ENCODE results near the gene MACO1. TPM values are rescaled to one million over a fixed set of nuclear protein-coding genes. Genes with fewer than 3 reads are reported as not detected.
A peak's percentile ranks its signal among the peaks of the same experiment; 100 is the strongest.
"Not testable (repeated sequence)": the region's sequence is repeated elsewhere in the genome, so short reads cannot be mapped to it uniquely, and the experiment has no call there.

Gene MACO1
- total RNA-seq, 2 experiments from 2014 or later: 17.1 to 18.0 TPM

GRCh38 chr1:25443030-25443699, 12.5 kb downstream of the MACO1 start:
- intact Hi-C loops (cut with micrococcal nuclease): no loop called here
- ChIA-PET POLR2A (interaction anchor here (0.6 to 1.1 kb wide), 2 partner anchors 13 to 21 kb away, joined by 3 to 4 read pairs; no protein-coding TSS in a partner anchor), CTCF (interaction anchor here (1.8 kb wide), 1 partner anchor 15 kb away, joined by 4 read pairs; no protein-coding TSS in a partner anchor)
- ATAC-seq (peak; percentile 34), DNase-seq (no peak)
- Mint-ChIP-seq H3K36me3 (ENCODE audit: low read depth) (peaks cover 5% of the 10 kb centered on the region), H3K9me3 (no peaks in the 10 kb centered on the region), H3K4me1 (ENCODE audit: low read depth) (peaks cover 38% of the 10 kb centered on the region), H3K4me3 (no peak overlapping the region), H3K27me3 (no peaks in the 10 kb centered on the region), H3K27ac (no peak overlapping the region)
- TF ChIP-seq, protein P1, sequence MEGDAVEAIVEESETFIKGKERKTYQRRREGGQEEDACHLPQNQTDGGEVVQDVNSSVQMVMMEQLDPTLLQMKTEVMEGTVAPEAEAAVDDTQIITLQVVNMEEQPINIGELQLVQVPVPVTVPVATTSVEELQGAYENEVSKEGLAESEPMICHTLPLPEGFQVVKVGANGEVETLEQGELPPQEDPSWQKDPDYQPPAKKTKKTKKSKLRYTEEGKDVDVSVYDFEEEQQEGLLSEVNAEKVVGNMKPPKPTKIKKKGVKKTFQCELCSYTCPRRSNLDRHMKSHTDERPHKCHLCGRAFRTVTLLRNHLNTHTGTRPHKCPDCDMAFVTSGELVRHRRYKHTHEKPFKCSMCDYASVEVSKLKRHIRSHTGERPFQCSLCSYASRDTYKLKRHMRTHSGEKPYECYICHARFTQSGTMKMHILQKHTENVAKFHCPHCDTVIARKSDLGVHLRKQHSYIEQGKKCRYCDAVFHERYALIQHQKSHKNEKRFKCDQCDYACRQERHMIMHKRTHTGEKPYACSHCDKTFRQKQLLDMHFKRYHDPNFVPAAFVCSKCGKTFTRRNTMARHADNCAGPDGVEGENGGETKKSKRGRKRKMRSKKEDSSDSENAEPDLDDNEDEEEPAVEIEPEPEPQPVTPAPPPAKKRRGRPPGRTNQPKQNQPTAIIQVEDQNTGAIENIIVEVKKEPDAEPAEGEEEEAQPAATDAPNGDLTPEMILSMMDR (IDR thresholded peaks at IDR 0.05): no peak

DNA sequence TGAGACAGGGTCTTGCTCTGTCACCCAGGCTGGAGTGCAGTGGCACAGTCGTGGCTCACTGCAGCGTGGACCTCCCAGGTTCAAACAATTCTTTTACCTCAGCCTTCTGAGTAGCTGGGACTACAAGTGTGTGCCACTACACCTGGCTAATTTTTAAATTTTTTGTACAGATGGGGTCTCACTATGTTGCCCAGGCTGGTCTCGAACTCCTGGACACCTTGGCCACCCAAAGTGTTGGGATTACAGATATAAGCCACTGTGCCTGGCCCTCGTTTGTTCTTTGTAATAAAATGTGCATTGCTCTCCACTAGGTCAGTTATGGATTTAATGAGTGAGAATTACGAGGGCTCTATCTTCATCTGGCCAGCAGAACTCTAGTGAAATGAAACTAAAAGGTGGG, 13.9 kb downstream of the MACO1 start:
- H3K27me3 Mint-ChIP-seq; intact Hi-C loops (cut with micrococcal nuclease); H3K36me3 Mint-ChIP-seq (ENCODE audit: low read depth); H3K27ac Mint-ChIP-seq; ATAC-seq; DNase-seq; H3K9me3 Mint-ChIP-seq; H3K4me3 Mint-ChIP-seq: not testable (repeated sequence)
- CTCF ChIA-PET: interaction anchor here (1.5 kb wide), 1 partner anchor 43 kb away, joined by 4 read pairs; no protein-coding TSS in a partner anchor
- POLR2A ChIA-PET: interaction anchor here (1.1 kb wide), 1 partner anchor 15 kb away, joined by 4 read pairs; no protein-coding TSS in a partner anchor
- H3K4me1 Mint-ChIP-seq (ENCODE audit: low read depth): peaks cover 38% of the 10 kb centered on the region

DNA sequence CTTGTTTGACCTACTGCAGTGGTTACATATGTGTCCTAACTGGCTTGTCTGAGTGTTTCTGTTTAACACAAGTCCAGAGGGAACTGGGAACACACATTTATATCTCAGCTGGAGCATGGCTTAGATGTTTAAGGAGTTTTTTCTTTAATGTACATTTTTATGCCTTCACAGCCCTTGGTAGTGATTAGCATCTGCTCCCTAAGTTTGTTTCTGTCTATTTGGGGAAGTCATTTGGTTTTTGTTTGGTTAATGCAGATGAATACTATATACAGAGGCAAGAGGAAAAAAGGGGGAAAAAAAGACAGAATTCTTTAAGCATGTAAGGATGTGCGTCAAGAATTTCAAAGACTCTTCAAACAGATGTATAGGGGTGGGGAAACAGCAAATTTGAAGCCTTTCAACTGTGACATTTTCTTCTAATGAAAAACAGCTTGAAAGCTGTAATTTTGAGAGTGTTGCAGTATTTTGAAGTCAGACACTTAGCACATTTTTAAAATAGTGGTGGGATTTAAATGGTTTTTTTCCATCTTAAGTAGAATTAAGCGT, 15.4 kb downstream of the MACO1 start:
- H3K27ac Mint-ChIP-seq: peak overlapping the region; percentile 27
- no peaks in the 10 kb centered on the region for H3K9me3 Mint-ChIP-seq
- CTCF ChIA-PET: interaction anchor here (1.0 to 3.2 kb wide), 2 partner anchors 39 to 41 kb away, joined by 3 to 11 read pairs; no protein-coding TSS in a partner anchor
- ATAC-seq: no peak
- H3K4me3 Mint-ChIP-seq: no peak overlapping the region
- H3K27me3 Mint-ChIP-seq: no peaks in the 10 kb centered on the region
- peaks cover 34% of the 10 kb centered on the region for H3K4me1 Mint-ChIP-seq (ENCODE audit: low read depth)
- peaks cover 8% of the 10 kb centered on the region for H3K36me3 Mint-ChIP-seq (ENCODE audit: low read depth)
- POLR2A ChIA-PET: no interaction called here
- TF ChIP-seq, protein P1 (IDR thresholded peaks at IDR 0.05): no peak
- intact Hi-C loops (cut with micrococcal nuclease): no loop called here
- DNase-seq: no peak

- no peaks in the 10 kb centered on the region for H3K9me3 Mint-ChIP-seq
Measured at GRCh38 chr1:25447547-25447946, 16.9 kb downstream of the MACO1 start.

GRCh38 chr1:25450891-25451290, 20.2 kb downstream of the MACO1 start:
- intact Hi-C loops (cut with micrococcal nuclease): no loop called here
- Mint-ChIP-seq H3K9me3 (no peaks in the 10 kb centered on the region), H3K27me3 (no peaks in the 10 kb centered on the region), H3K36me3 (ENCODE audit: low read depth) (peaks cover 15% of the 10 kb centered on the region), H3K27ac (no peak overlapping the region), H3K4me1 (ENCODE audit: low read depth) (peaks cover 15% of the 10 kb centered on the region), H3K4me3 (no peak overlapping the region)
- ATAC-seq (no peak), DNase-seq (no peak)
- POLR2A ChIA-PET: no interaction called here
- CTCF ChIA-PET: interaction anchor here (0.7 to 1.7 kb wide), 9 partner anchors 9 to 446 kb away, joined by 3 to 9 read pairs (median 3); no protein-coding TSS in a partner anchor
- TF ChIP-seq, protein P1 (IDR thresholded peaks at IDR 0.05): no peak

More at GRCh38 chr1:25447547-25447946, 16.9 kb downstream of the MACO1 start:
- DNase-seq: peak; percentile 27
- POLR2A ChIA-PET: interaction anchor here (0.7 to 1.3 kb wide), 2 partner anchors 15 to 17 kb away, joined by 3 to 5 read pairs; partner anchors contain the start of gene MACO1
- H3K4me1 Mint-ChIP-seq (ENCODE audit: low read depth): peaks cover 23% of the 10 kb centered on the region
- H3K4me3 Mint-ChIP-seq: no peak overlapping the region
- H3K27ac Mint-ChIP-seq: no peak overlapping the region
- H3K27me3 Mint-ChIP-seq: no peaks in the 10 kb centered on the region
- peaks cover 8% of the 10 kb centered on the region for H3K36me3 Mint-ChIP-seq (ENCODE audit: low read depth)
- CTCF ChIA-PET: interaction anchor here (3.2 kb wide), 1 partner anchor 40 kb away, joined by 11 read pairs; no protein-coding TSS in a partner anchor
- intact Hi-C loops (cut with micrococcal nuclease): no loop called here
- TF ChIP-seq, protein P1 (IDR thresholded peaks at IDR 0.05): no peak
- ATAC-seq: peak; percentile 69

All from activated CD8-positive, alpha-beta T cell treated with anti-CD3 and anti-CD28 coated beads for 36 hours (primary cell).